ENCODE data around the gene RPS6KA5. TPM values are rescaled to one million over a fixed set of nuclear protein-coding genes. Genes with fewer than 3 reads are reported as not detected.
A peak's percentile ranks its signal among the peaks of the same experiment; 100 is the strongest.
"Not testable (repeated sequence)": the region's sequence is repeated elsewhere in the genome, so short reads cannot be mapped to it uniquely, and the experiment has no call there.

RPS6KA5 gene
- total RNA-seq, 2 experiments from 2014 or later = 42.1 to 44.8 TPM

DNA sequence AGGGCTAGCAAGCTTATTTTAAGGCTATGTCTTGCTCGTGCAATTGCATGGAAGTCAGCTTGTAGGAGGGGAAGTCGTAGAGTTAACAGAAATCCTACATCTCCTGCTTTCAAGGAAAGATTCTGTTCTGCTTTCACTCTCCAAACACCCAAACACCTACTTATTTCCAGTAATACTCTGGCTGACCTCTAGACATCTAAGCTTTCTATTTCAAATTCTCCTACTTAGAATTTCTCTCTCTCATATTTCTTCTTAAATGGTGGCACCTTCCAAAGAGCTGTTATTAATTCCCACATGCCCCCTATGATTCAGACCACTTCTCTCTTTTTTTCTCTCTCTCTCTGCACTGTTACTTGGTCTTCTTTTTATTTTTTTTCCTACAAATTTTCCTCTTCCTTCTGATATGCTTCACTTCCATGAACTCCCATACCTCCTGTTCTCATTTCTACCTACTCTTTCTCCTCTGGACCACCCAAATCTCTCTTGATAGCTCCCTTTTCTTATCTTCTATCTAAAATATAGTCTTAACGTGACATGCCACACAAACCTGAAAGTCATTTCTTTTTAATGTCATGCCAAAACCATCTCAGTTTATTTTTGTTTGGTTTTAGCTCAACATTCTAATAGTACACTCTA is 90.8 kb downstream of the RPS6KA5 start:
- DNase-seq = no peak
- peak overlapping the region; percentile 45 for H3K4me3 Mint-ChIP-seq
- ChIA-PET CTCF (interaction anchor here (0.5 to 1.9 kb wide), 4 partner anchors 10 to 67 kb away, joined by 3 to 5 read pairs (median 3); no protein-coding TSS in a partner anchor), POLR2A (interaction anchor here (0.6 kb wide), 1 partner anchor 41 kb away, joined by 4 read pairs; no protein-coding TSS in a partner anchor)
- peak overlapping the region; percentile 79 for H3K27ac Mint-ChIP-seq
- peaks cover 62% of the 10 kb centered on the region for H3K36me3 Mint-ChIP-seq (ENCODE audit: low read depth)
- peaks cover 37% of the 10 kb centered on the region for H3K4me1 Mint-ChIP-seq
- no peaks in the 10 kb centered on the region for H3K27me3 Mint-ChIP-seq
- peaks cover 3% of the 10 kb centered on the region for H3K9me3 Mint-ChIP-seq

DNA sequence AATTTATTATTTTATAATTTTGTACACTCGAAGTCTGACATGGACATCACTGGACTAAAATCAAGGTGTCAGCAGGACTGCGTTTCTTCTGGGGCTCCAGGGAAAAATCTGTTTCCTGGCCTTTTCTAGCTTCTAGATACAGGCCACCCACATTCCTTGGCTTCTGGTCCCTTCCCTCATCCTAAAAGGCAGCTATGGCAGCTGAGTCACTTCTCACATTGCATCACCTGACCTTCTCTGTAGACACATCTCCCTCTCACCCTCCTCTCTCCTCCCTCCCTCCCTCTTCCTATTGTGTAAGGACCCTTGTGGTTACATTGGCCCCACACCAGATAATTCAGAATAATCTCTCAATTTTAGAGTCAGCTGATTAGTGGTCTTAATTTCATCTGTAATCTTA is 92.4 kb downstream of the RPS6KA5 start:
- CTCF ChIA-PET = no interaction called here
- peaks cover 58% of the 10 kb centered on the region for H3K36me3 Mint-ChIP-seq (ENCODE audit: low read depth)
- H3K9me3 Mint-ChIP-seq = peaks cover 3% of the 10 kb centered on the region

DNA sequence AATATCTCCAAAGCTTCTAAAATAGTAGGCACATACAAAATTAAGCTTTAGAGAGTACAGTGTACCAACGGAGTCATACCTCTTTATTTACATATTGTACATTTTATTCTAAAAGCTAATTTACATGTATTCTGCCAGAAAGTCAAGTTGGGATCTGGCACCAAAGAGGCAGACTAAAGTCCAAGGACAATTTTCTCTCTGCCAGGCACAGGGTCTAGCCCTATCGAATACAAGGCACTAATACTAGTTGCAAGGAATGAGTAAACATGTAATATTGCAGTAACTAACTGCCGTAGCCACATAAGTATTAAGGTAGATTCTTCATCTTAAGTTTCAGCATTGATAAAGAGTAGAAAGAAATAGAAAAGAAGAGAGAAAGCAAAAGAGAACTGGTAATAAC is 93.9 kb downstream of the RPS6KA5 start:
- peaks cover 57% of the 10 kb centered on the region for H3K36me3 Mint-ChIP-seq (ENCODE audit: low read depth)
- CTCF ChIA-PET = interaction anchor here (1.0 to 2.0 kb wide), 3 partner anchors 11 to 207 kb away, joined by 4 to 7 read pairs (median 6); no protein-coding TSS in a partner anchor

More for the DNA sequence above, 92.4 kb downstream of the RPS6KA5 start:
- H3K27me3 Mint-ChIP-seq = no peaks in the 10 kb centered on the region
- POLR2A ChIA-PET = no interaction called here
- DNase-seq = no peak
- peaks cover 37% of the 10 kb centered on the region for H3K4me1 Mint-ChIP-seq
- H3K27ac Mint-ChIP-seq = no peak overlapping the region
- no peak overlapping the region for H3K4me3 Mint-ChIP-seq

DNA sequence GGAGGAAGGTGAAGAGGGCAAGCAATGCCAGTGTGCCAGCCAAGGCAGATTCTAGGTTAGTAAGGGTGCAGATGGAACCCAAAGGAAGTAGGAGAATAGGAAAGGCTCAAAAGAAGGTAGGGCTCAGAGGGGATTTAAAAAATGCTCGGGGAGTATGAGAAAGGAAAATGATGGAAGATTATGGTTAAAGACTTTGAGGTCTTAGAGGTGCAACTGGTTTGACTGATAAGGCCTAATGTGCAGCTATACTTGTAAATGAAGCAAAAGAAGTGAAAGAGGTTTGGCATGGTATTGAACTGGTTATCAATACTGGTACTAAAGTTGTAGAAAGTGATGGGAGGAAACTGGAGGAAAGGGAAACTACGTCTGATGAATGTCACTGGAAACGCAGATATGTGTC is 94.7 kb downstream of the RPS6KA5 start:
- Mint-ChIP-seq H3K36me3 (ENCODE audit: low read depth) (peaks cover 58% of the 10 kb centered on the region), H3K4me3 (no peak overlapping the region), H3K4me1 (peaks cover 29% of the 10 kb centered on the region), H3K27ac (no peak overlapping the region), H3K9me3 (peaks cover 2% of the 10 kb centered on the region), H3K27me3 (no peaks in the 10 kb centered on the region)
- DNase-seq = no peak
- ChIA-PET CTCF (interaction anchor here (1.3 to 2.0 kb wide), 2 partner anchors 21 to 208 kb away, joined by 6 to 7 read pairs; no protein-coding TSS in a partner anchor), POLR2A (no interaction called here)

More for the DNA sequence above, 93.9 kb downstream of the RPS6KA5 start:
- POLR2A ChIA-PET = no interaction called here
- Mint-ChIP-seq H3K4me3 (no peak overlapping the region), H3K27ac (no peak overlapping the region), H3K4me1 (peaks cover 33% of the 10 kb centered on the region), H3K27me3 (no peaks in the 10 kb centered on the region), H3K9me3 (peaks cover under 1% of the 10 kb centered on the region)
- DNase-seq = no peak

DNA sequence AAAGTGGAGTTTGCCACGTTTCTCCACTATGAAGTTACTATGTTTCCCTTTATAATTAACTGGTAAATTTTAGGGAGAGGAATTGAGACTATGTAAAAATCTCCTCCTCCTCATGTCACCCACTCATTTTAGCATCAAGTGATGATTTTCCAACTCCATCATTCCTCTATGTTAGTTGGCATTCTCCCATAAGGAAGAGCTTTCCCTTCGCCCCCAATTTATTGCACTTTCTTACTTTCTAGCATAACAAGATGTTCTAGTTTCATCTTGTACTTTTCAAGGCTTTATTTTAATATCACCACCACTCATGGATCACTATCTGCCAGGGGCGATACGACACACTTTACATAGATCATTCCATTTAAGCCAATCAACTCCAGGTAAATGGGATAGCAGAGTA is 97.1 kb downstream of the RPS6KA5 start:
- Mint-ChIP-seq H3K4me1 (peaks cover 8% of the 10 kb centered on the region), H3K27ac (no peak overlapping the region), H3K9me3 (peaks cover 11% of the 10 kb centered on the region), H3K27me3 (no peaks in the 10 kb centered on the region), H3K36me3 (ENCODE audit: low read depth) (peaks cover 72% of the 10 kb centered on the region), H3K4me3 (no peak overlapping the region)
- DNase-seq = no peak
- ChIA-PET POLR2A (no interaction called here), CTCF (no interaction called here)

DNA sequence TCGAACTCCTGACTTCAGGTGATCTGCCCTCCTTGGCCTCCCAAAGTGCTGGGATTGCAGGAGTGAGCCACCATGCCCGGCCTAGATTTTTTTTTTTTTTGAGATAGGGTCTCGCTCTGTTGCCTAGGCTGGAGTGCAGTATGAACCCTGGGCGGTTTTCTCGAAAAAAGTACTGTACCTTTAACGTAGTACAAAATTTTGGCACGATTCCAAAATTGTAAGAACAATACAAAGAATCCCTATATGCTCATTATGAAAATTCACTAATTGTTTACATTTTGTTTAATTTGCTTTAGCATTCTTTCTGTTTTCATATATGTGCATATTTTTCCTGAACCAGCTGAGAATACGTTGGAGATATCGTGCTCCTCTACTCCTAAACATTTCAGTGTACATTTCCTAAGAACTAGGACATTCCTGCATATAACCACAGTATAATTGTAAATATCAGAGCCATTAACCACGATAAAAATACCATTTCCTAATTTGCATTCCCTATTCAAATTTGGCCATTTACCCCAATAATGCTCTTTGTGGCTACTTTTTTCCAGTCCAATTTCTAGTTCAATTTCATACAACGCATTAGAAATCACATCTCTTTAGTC is 97.8 kb downstream of the RPS6KA5 start:
- Mint-ChIP-seq H3K27ac (no peak overlapping the region), H3K4me1 (peaks cover 5% of the 10 kb centered on the region), H3K9me3 (peaks cover 11% of the 10 kb centered on the region), H3K4me3 (no peak overlapping the region), H3K36me3 (ENCODE audit: low read depth) (peaks cover 71% of the 10 kb centered on the region), H3K27me3 (no peaks in the 10 kb centered on the region)
- ChIA-PET CTCF (no interaction called here), POLR2A (no interaction called here)
- no peak for DNase-seq

DNA sequence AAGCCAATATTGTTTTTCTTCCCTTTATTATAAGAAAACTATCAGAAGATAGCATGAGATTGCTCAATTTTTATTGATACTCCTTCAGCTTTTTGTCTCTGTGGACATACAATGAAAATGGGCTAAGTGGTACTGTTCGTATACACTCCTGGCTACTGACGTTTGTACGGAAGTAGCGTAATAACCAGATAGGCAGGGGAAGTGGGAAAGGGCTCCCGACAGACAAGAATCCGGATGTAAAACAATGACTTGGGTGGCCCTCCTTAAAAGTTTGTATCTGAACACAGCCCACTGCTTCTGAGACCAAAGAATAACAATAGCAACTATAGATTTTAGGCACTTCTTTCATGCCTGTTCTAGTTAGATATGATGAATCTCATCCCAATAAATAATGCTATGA is 99.6 kb downstream of the RPS6KA5 start:
- CTCF ChIA-PET = interaction anchor here (0.6 kb wide), 1 partner anchor 16 kb away, joined by 3 read pairs; no protein-coding TSS in a partner anchor
- H3K4me1 Mint-ChIP-seq = peaks cover 3% of the 10 kb centered on the region
- no peaks in the 10 kb centered on the region for H3K27me3 Mint-ChIP-seq
- POLR2A ChIA-PET = no interaction called here
- H3K27ac Mint-ChIP-seq = no peak overlapping the region
- H3K9me3 Mint-ChIP-seq = peaks cover 21% of the 10 kb centered on the region
- peaks cover 76% of the 10 kb centered on the region for H3K36me3 Mint-ChIP-seq (ENCODE audit: low read depth)
- DNase-seq = no peak
- H3K4me3 Mint-ChIP-seq = no peak overlapping the region

DNA sequence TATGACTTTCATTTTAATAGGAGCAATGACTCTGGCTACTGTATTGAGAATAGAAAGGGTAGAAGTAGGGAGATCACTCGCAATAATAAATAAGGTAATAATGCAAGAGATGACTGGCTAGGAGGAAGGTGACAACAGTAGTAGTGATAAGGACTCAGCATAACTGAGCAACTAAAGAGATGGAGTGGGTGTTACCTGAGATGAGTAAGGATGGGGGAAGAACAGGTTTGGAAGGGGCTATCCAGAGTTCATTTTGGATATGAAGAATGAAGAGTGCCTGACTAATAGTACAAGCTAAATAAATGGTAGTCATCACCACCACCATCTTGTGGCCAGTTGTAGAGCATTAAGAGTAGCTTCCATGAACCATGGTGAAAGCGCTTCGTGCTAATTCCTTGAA is 101.1 kb downstream of the RPS6KA5 start:
- ChIA-PET CTCF (interaction anchor here (0.6 to 0.8 kb wide), 2 partner anchors 60 to 78 kb away, joined by 3 read pairs; no protein-coding TSS in a partner anchor), POLR2A (interaction anchor here (0.5 kb wide), 1 partner anchor 50 kb away, joined by 4 read pairs; no protein-coding TSS in a partner anchor)
- no peak overlapping the region for H3K27ac Mint-ChIP-seq

DNA sequence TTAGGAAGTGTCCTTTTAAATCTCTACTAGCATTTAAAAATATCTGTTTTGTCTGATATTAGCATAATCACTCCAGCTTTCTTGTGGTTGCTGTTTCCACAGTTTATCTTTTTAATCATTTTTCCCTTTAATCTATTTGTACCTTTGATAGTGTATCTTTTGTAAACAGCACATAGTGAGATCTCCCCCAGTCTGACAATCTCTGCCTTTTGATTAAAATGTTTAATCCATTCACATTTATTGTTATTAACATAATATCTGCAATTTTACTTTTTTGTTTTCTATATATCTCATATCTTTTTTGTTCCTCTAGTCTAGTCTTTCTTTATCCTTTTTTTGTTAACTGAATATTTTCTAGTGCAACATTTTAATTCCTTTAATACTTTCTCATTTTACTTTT is 104.2 kb downstream of the RPS6KA5 start:
- no peak for DNase-seq
- POLR2A ChIA-PET = no interaction called here
- Mint-ChIP-seq H3K9me3 (peaks cover 44% of the 10 kb centered on the region), H3K36me3 (ENCODE audit: low read depth) (peaks cover 79% of the 10 kb centered on the region), H3K4me3 (no peak overlapping the region), H3K27ac (no peak overlapping the region), H3K27me3 (no peaks in the 10 kb centered on the region), H3K4me1 (peaks cover 2% of the 10 kb centered on the region)
- CTCF ChIA-PET = no interaction called here

More for the DNA sequence above, 101.1 kb downstream of the RPS6KA5 start:
- Mint-ChIP-seq H3K4me1 (peaks cover 2% of the 10 kb centered on the region), H3K9me3 (peaks cover 31% of the 10 kb centered on the region), H3K36me3 (ENCODE audit: low read depth) (peaks cover 77% of the 10 kb centered on the region), H3K4me3 (no peak overlapping the region), H3K27me3 (no peaks in the 10 kb centered on the region)
- DNase-seq = no peak

DNA sequence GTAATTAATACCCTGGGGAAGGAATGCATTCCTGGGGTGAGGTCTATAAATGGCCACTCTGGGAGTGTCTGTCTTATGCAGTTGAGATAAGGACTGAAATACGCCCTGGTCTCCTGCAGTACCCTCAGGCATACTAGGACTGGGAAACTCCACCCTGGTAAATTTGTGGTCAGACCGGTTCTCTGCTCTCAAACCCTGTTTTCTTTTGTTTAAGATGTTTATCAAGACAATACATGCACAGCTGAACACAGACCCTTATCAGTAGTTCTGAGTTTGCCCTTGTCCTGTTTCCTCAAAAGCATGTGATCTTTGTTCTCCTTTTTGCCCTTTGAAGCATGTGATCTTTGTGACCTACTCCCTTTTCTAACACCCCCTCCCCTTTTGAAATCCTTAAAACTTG is 106.8 kb downstream of the RPS6KA5 start:
- POLR2A ChIA-PET, H3K4me1 Mint-ChIP-seq, H3K27me3 Mint-ChIP-seq, H3K27ac Mint-ChIP-seq, H3K4me3 Mint-ChIP-seq, DNase-seq: not testable (repeated sequence)
- CTCF ChIA-PET = interaction anchor here (0.9 kb wide), 1 partner anchor 219 kb away, joined by 4 read pairs; no protein-coding TSS in a partner anchor
- peaks cover 60% of the 10 kb centered on the region for H3K36me3 Mint-ChIP-seq (ENCODE audit: low read depth)
- peaks cover 33% of the 10 kb centered on the region for H3K9me3 Mint-ChIP-seq

DNA sequence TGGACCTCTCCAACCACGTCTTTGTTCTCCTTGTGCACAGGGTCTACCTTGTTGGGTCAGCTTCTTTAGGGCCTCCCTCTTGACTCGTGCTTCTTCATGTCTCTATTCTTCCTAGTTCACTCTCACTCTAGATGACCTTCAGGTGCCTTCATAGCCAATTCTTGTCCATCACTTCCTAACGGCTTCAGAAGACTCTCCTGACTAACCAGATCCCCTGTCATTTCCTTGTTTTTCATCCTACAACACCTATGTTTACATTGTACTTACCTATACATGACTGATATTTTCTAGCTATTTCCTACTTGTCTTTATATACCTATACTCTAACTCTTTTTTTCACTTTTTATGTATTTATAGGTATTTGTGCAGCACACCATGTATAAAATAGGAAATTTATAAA is 117.1 kb downstream of the RPS6KA5 start:
- ChIA-PET POLR2A (no interaction called here), CTCF (no interaction called here)
- Mint-ChIP-seq H3K27ac (no peak overlapping the region), H3K4me3 (no peak overlapping the region), H3K27me3 (no peaks in the 10 kb centered on the region), H3K9me3 (peaks cover 24% of the 10 kb centered on the region), H3K4me1 (no peaks in the 10 kb centered on the region), H3K36me3 (ENCODE audit: low read depth) (peaks cover 68% of the 10 kb centered on the region)
- no peak for DNase-seq

DNA sequence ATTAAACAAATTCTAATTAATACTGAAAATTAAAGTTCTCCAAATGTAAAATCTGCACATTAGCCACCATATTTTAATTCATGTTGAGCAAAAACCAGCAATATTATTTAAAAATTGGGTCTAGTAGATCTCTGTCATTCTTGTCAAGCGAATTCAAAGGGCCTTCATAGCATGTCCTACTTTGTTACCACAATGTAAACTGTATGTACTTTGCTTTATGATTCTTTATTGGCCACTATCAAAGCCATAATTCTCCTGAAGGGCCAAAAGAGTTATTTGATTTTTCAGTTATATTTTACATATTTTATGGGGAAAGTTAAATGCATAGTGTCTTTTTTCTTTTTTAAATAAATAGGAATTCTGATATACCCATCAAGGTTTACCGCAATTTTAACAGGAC is 117.9 kb downstream of the RPS6KA5 start:
- DNase-seq = no peak
- Mint-ChIP-seq H3K4me1 (no peaks in the 10 kb centered on the region), H3K27ac (no peak overlapping the region), H3K27me3 (no peaks in the 10 kb centered on the region), H3K36me3 (ENCODE audit: low read depth) (peaks cover 77% of the 10 kb centered on the region), H3K9me3 (peaks cover 27% of the 10 kb centered on the region), H3K4me3 (no peak overlapping the region)
- ChIA-PET POLR2A (no interaction called here), CTCF (no interaction called here)

DNA sequence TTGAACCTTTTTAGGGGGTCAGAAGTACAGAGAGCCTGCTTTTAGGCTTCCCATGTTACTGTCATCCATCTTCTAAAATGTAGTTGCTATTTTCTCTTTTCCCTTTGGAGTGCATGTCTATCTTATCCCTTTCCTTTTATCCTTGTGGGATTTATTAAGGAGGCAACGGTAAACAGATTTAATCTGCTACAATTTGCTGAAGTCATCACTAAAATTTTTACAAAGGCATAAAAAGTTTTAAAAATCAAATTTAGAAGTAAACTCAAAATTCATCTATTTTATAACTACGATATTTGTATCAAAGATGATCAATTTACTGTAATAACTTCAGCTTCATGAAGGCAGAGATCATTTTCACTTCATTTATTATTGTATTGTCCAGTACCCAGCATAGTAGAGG is 118.7 kb downstream of the RPS6KA5 start:
- H3K4me3 Mint-ChIP-seq = no peak overlapping the region
- peaks cover 82% of the 10 kb centered on the region for H3K36me3 Mint-ChIP-seq (ENCODE audit: low read depth)
- ChIA-PET CTCF (no interaction called here), POLR2A (no interaction called here)
- no peaks in the 10 kb centered on the region for H3K27me3 Mint-ChIP-seq
- no peak for DNase-seq
- H3K27ac Mint-ChIP-seq = no peak overlapping the region
- no peaks in the 10 kb centered on the region for H3K4me1 Mint-ChIP-seq
- peaks cover 33% of the 10 kb centered on the region for H3K9me3 Mint-ChIP-seq
